CD4-positive, alpha-beta memory T cell (primary cell): ENCODE measurements around the gene PLXND1. TPM values are rescaled to one million over a fixed set of nuclear protein-coding genes. Genes with fewer than 3 reads are reported as not detected.
A peak's percentile ranks its signal among the peaks of the same experiment; 100 is the strongest.

ENCODE experiments used
- CTCF ChIA-PET: fragments of 350-600 bp; sonication (Branson Sonifier 250); formaldehyde crosslinking; loops from one replicate; lab custom pipeline; 2021; ENCODE audit warnings: inconsistent platforms; ENCODE audit not compliant: partially characterized antibody; lab: Charles Lee
- POLR2A ChIA-PET: fragments of 350-600 bp; sonication (Branson Sonifier 250); formaldehyde crosslinking; loops from one replicate; lab custom pipeline; 2021; ENCODE audit not compliant: partially characterized antibody; lab: Charles Lee
- DNase-seq, 5 donors: peaks; one replicate each; pipeline versions ENCODE4 v3.0.0 to v3.0.0-alpha.2; 2020 to 2022; ENCODE audit warnings: mixed read lengths in 1 of 5
- H3K27ac ChIP-seq: one replicate; pipeline ENCODE4 v1.7.0; 2013; ENCODE audit warnings: low read depth, low read length
- H3K27me3 ChIP-seq: 2 replicates; pipeline ENCODE4 v1.7.0; 2013; ENCODE audit warnings: mild to moderate bottlenecking, low read length, moderate library complexity; ENCODE audit not compliant: insufficient read depth
- H3K36me3 ChIP-seq: 2 replicates; pipeline ENCODE4 v1.7.0; 2013; ENCODE audit warnings: mild to moderate bottlenecking, low read length, moderate library complexity; ENCODE audit not compliant: insufficient read depth
- H3K4me1 ChIP-seq: 2 replicates; pipeline ENCODE4 v1.7.0; 2013; ENCODE audit warnings: mild to moderate bottlenecking, low read length, moderate library complexity; ENCODE audit not compliant: insufficient read depth
- H3K4me3 ChIP-seq, 2 donors: one replicate each; pipeline ENCODE4 v1.7.0; 2013; ENCODE audit warnings: low read length in 2 of 2, mild to moderate bottlenecking in 1 of 2
- H3K9me3 ChIP-seq, 2 donors: one replicate each; pipeline ENCODE4 v1.7.0; 2013; ENCODE audit warnings: low read length in 2 of 2, control low read depth in 1 of 2; ENCODE audit not compliant: control insufficient read depth in 1 of 2
- H3K27ac Mint-ChIP-seq, 7 donors: one replicate each; pipeline ENCODE4 v1.8.0; 2020 to 2021; ENCODE audit warnings: mixed read lengths in 7 of 7, mild to moderate bottlenecking in 6 of 7, inconsistent platforms in 3 of 7, moderate library complexity in 3 of 7
- H3K27me3 Mint-ChIP-seq, 2 donors: one replicate each; pipeline ENCODE4 v1.8.0; 2020 to 2021; ENCODE audit warnings: mixed read lengths in 2 of 2
- H3K36me3 Mint-ChIP-seq, 2 donors: one replicate each; pipeline ENCODE4 v1.8.0; 2020 to 2021; ENCODE audit warnings: mixed read lengths in 2 of 2, inconsistent platforms in 1 of 2, mild to moderate bottlenecking in 1 of 2
- H3K4me1 Mint-ChIP-seq, 4 donors: one replicate each; pipeline ENCODE4 v1.8.0; 2020 to 2021; ENCODE audit warnings: mixed read lengths in 4 of 4, mild to moderate bottlenecking in 1 of 4
- H3K4me3 Mint-ChIP-seq, 8 donors: one replicate each; pipeline ENCODE4 v1.8.0; 2020 to 2021; ENCODE audit warnings: mixed read lengths in 8 of 8, mild to moderate bottlenecking in 7 of 8, moderate library complexity in 6 of 8, inconsistent platforms in 3 of 8
- H3K9me3 Mint-ChIP-seq, 8 donors: one replicate each; pipeline ENCODE4 v1.8.0; 2020 to 2021; ENCODE audit warnings: mixed read lengths in 8 of 8, mild to moderate bottlenecking in 5 of 8, inconsistent platforms in 3 of 8, moderate library complexity in 1 of 8
- intact Hi-C: fragments of 100-400 bp; cut with micrococcal nuclease; formaldehyde crosslinking; loops from one replicate; pipeline ENCODE4 v1.15.1; 2023
- polyA plus RNA-seq, 2 donors: library from polyadenylated mRNA; unstranded; fragments of 300-500 nt; fragmentation: Illumina TruSeq; gene quantifications; one replicate each; pipeline ENCODE4 v1.2.3, GENCODE V29; 2021
- total RNA-seq, 2 experiments: library from RNA; stranded (reverse); gene quantifications; one replicate each; pipeline ENCODE4 v1.2.3, GENCODE V29; 2021

The PLXND1 gene
- total and polyA plus RNA-seq, 4 experiments from 2014 or later = 0.03 to 72.5 (median 40.1) TPM

- peak overlapping the region in 6 of 8 donors; percentile 7 to 63 (median 52) for H3K4me3 Mint-ChIP-seq
Measured at GRCh38 chr3:129577925-129578786, 28.3 kb downstream of the PLXND1 start.

DNA sequence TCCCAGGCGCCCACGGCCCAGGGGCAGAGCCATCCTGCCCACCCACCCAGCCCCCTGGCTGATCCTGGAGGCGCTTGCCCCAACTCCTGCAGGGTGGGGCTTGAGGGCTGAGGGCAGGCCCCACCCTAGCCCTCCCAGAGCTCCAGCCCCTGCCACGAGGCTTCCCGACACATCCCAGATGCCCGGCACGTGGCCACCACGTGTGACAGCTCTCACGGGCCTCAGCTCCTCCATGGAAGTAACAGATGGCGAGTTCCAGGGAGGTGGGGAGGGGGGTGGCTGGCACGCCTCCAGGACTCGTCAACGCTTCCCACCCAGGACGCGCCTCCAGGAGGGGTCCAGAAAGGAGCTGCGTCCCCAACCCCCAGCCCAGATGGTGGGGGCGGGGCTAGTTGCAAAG is 29.1 kb downstream of the PLXND1 start:
- H3K9me3 ChIP-seq = no peaks in the 10 kb centered on the region
- DNase-seq = no peak
- no peaks in the 10 kb centered on the region for H3K36me3 ChIP-seq
- H3K4me3 ChIP-seq = no peak overlapping the region
- H3K27me3 ChIP-seq = no peaks in the 10 kb centered on the region
- H3K9me3 Mint-ChIP-seq = peaks cover 0 to 4% (median 0%) of the 10 kb centered on the region in 8 donors
- CTCF ChIA-PET = interaction anchor here (0.8 to 2.4 kb wide), 13 partner anchors 13 to 261 kb away, joined by 3 to 14 read pairs (median 4); a partner anchor contains a TSS
- no peaks in the 10 kb centered on the region for H3K27me3 Mint-ChIP-seq
- peak overlapping the region; percentile 73 to 98 (median 97) for H3K27ac Mint-ChIP-seq
- peak overlapping the region; percentile 28 for H3K27ac ChIP-seq
- H3K4me1 Mint-ChIP-seq = peaks cover 17 to 54% (median 39%) of the 10 kb centered on the region in 4 donors
- POLR2A ChIA-PET = interaction anchor here (0.6 to 6.2 kb wide), 20 partner anchors 8 to 698 kb away, joined by 3 to 154 read pairs (median 8); partner anchors contain the start of genes IFT122, MBD4 and PLXND1
- H3K36me3 Mint-ChIP-seq = peaks cover 1 to 5% of the 10 kb centered on the region in 2 donors
- H3K4me1 ChIP-seq = peaks cover 54% of the 10 kb centered on the region
- intact Hi-C loops = loop anchor here (1.0 kb wide), 1 partner anchor 29 kb away; the partner anchor contains the start of gene PLXND1
- H3K4me3 Mint-ChIP-seq = peak overlapping the region in 1 of 8 donors; percentile 58

More at GRCh38 chr3:129577925-129578786, 28.3 kb downstream of the PLXND1 start:
- Histone ChIP-seq H3K27ac (peak overlapping the region; percentile 28), H3K9me3 (no peaks in the 10 kb centered on the region), H3K4me3 (no peak overlapping the region), H3K4me1 (peaks cover 54% of the 10 kb centered on the region), H3K36me3 (no peaks in the 10 kb centered on the region), H3K27me3 (no peaks in the 10 kb centered on the region)
- Mint-ChIP-seq H3K27ac (peak overlapping the region; percentile 75 to 93 (median 90)), H3K27me3 (no peaks in the 10 kb centered on the region), H3K36me3 (peaks cover 1 to 2% of the 10 kb centered on the region in 2 donors), H3K9me3 (peaks cover 0 to 4% (median 0%) of the 10 kb centered on the region in 8 donors), H3K4me1 (peaks cover 17 to 52% (median 38%) of the 10 kb centered on the region in 4 donors)
- POLR2A ChIA-PET = interaction anchor here (0.6 to 6.2 kb wide), 10 partner anchors 9 to 262 kb away, joined by 3 to 154 read pairs (median 16); partner anchors contain the start of genes IFT122, MBD4 and PLXND1
- DNase-seq = no peak
- intact Hi-C loops = loop anchor here (1.0 kb wide), 1 partner anchor 28 kb away; the partner anchor contains the start of gene PLXND1
- CTCF ChIA-PET = interaction anchor here (0.6 to 2.4 kb wide), 9 partner anchors 14 to 88 kb away, joined by 3 to 13 read pairs (median 5); no protein-coding TSS in a partner anchor

DNA sequence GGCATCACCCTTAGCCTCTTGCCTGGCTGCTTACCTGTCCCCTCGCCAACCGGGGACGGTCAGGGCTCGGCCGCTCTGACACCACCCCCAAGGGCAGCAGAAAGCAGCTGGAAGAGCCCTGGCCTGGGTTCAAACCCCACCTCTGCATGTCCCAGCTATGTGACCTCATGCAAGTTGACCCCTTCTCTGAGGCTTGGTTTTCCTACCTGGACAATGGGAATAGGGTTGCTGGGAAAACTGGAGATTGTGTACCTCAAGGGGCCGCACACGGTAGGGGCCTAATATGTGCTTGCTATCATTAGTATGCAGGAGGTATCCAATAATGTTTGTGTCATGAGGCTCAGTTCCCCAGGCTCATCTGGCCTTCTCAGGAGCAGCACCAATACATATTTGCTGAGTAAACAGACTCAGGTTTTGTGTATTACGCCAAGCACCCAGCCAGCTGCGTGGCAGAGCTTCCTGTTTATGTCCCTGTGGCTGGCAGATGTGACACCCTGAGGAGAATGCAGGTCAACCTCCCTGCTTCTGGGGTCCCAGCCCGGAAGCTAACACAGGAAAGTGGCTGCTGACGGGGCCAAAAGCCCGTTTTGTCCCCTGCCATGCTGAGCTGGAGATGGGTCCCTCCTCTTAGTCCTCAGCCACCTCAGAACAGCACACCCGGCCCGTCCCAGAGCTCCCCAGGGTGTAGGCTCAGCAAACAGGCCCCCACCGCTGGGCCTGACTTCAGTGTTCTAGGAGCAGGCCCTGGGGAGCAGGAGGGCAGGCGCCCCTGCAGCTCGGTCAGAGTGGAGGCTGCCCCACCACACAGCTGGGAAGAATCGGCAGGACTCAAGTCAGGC is 29.7 kb downstream of the PLXND1 start:
- POLR2A ChIA-PET = interaction anchor here (0.7 to 6.2 kb wide), 21 partner anchors 10 to 698 kb away, joined by 3 to 154 read pairs (median 7); partner anchors contain the start of genes IFT122, MBD4 and PLXND1
- H3K27ac Mint-ChIP-seq = peak overlapping the region; percentile 90 to 98 (median 98)

DNA sequence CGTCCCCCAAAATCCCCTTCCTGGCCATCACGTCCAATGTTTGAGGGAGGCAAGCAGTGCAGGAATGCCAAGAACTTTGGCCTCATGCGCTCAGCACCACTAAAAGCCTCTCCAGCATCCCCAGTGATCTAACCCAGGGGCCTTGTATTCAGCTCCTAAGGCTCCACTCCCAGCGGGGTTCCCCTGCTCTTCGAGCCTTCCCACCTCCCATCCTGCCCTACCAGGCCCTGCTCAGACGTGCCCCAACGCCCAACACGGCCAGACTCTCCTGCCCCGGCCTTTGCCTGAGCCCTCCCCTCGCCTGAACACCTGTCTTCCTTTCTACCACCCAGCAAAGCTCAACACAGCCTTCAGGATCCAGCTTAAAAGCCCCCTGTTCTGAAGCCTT is 30.5 kb downstream of the PLXND1 start:
- Histone ChIP-seq H3K27me3 (no peaks in the 10 kb centered on the region), H3K4me1 (peaks cover 54% of the 10 kb centered on the region), H3K36me3 (no peaks in the 10 kb centered on the region), H3K4me3 (peak overlapping the region in 1 of 2 donors; percentile 12), H3K9me3 (no peaks in the 10 kb centered on the region), H3K27ac (peak overlapping the region; percentile 67)
- peak overlapping the region; percentile 90 to 98 (median 98) for H3K27ac Mint-ChIP-seq
- H3K27me3 Mint-ChIP-seq = no peaks in the 10 kb centered on the region
- intact Hi-C loops = no loop called here
- no peak for DNase-seq
- ChIA-PET CTCF (interaction anchor here (1.0 to 2.4 kb wide), 5 partner anchors 18 to 86 kb away, joined by 3 to 14 read pairs (median 12); no protein-coding TSS in a partner anchor), POLR2A (interaction anchor here (1.1 to 6.2 kb wide), 14 partner anchors 10 to 260 kb away, joined by 3 to 154 read pairs (median 16); partner anchors contain the start of genes IFT122, MBD4 and PLXND1)
- peak overlapping the region in 7 of 8 donors; percentile 10 to 79 (median 58) for H3K4me3 Mint-ChIP-seq
- H3K4me1 Mint-ChIP-seq = peaks cover 17 to 57% (median 39%) of the 10 kb centered on the region in 4 donors
- H3K9me3 Mint-ChIP-seq = peaks cover 0 to 4% (median 0%) of the 10 kb centered on the region in 8 donors
- H3K36me3 Mint-ChIP-seq = peaks cover 1 to 7% of the 10 kb centered on the region in 2 donors

More for the DNA sequence above, 29.7 kb downstream of the PLXND1 start:
- peak overlapping the region in 1 of 2 donors; percentile 12 for H3K4me3 ChIP-seq
- no peaks in the 10 kb centered on the region for H3K27me3 Mint-ChIP-seq
- peak overlapping the region; percentile 67 for H3K27ac ChIP-seq
- H3K9me3 ChIP-seq = no peaks in the 10 kb centered on the region
- DNase-seq = peak; percentile 84 to 90 (median 89)
- intact Hi-C loops = loop anchor here (1.0 kb wide), 1 partner anchor 30 kb away; the partner anchor contains the start of gene PLXND1
- CTCF ChIA-PET = interaction anchor here (0.8 to 2.4 kb wide), 15 partner anchors 13 to 261 kb away, joined by 3 to 14 read pairs (median 4); a partner anchor contains a TSS
- H3K27me3 ChIP-seq = no peaks in the 10 kb centered on the region
- peak overlapping the region in 7 of 8 donors; percentile 53 to 79 (median 71) for H3K4me3 Mint-ChIP-seq
- H3K9me3 Mint-ChIP-seq = peaks cover 0 to 4% (median 0%) of the 10 kb centered on the region in 8 donors
- peaks cover 17 to 58% (median 39%) of the 10 kb centered on the region in 4 donors for H3K4me1 Mint-ChIP-seq
- H3K4me1 ChIP-seq = peaks cover 54% of the 10 kb centered on the region
- H3K36me3 Mint-ChIP-seq = peaks cover 1 to 7% of the 10 kb centered on the region in 2 donors
- no peaks in the 10 kb centered on the region for H3K36me3 ChIP-seq

DNA sequence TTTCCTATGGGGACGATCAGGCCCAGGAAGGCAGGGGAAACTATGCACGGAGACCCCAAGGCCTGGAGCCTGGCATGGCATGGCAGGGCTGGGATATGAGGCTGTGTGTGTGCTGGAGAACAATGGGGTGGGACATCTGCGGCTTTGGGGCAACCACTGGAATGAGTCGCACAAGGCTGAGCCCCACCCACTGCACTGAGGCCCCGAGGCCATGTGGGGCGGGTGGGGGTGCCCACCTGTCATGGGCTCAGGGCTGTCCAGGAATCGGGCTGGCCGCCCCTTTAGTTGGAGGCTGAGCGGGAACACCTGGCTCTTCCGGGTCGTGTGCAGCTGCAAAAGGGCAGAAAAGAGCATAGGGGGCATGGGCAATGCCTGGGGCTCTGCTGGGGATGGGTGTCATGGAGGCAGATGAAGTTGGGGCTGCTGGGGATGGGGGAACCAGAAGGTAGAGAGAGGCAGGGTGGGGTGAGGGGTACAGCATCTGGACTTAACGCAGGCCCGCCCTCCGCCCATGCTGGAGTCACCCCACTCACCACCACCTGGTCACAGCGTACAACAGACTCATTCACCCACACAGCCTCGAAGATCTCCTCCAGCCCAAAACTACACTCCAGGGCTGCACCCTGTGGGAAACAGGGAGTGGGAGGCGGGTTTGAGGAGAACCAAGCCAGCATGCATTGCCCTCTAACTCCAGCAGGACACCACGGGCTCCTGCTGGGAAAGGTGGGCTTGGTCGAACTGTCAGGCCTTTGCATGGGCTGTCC is 31.1 kb downstream of the PLXND1 start:
- Histone ChIP-seq H3K9me3 (no peaks in the 10 kb centered on the region), H3K4me3 (no peak overlapping the region), H3K27ac (no peak overlapping the region), H3K36me3 (no peaks in the 10 kb centered on the region), H3K27me3 (no peaks in the 10 kb centered on the region), H3K4me1 (peaks cover 54% of the 10 kb centered on the region)
- no peak for DNase-seq
- CTCF ChIA-PET = interaction anchor here (1.0 to 2.4 kb wide), 4 partner anchors 18 to 85 kb away, joined by 3 to 14 read pairs (median 12); no protein-coding TSS in a partner anchor
- Mint-ChIP-seq H3K27ac (peak overlapping the region; percentile 90 to 98 (median 98)), H3K4me1 (peaks cover 17 to 54% (median 38%) of the 10 kb centered on the region in 4 donors), H3K27me3 (no peaks in the 10 kb centered on the region), H3K4me3 (peak overlapping the region in 1 of 8 donors; percentile 30), H3K9me3 (peaks cover 0 to 4% (median 0%) of the 10 kb centered on the region in 8 donors), H3K36me3 (peaks cover 1 to 7% of the 10 kb centered on the region in 2 donors)
- intact Hi-C loops = no loop called here
- POLR2A ChIA-PET = interaction anchor here (1.3 to 6.2 kb wide), 11 partner anchors 9 to 259 kb away, joined by 3 to 154 read pairs (median 17); partner anchors contain the start of genes IFT122, MBD4 and PLXND1
